GM12865 (cell line): ENCODE data around the gene MIS12.

Experiments
- DNase-seq: peaks from one replicate; pipeline ENCODE4 v3.0.0; 2010; ENCODE audit warnings: low read depth
- H3K4me3 ChIP-seq: 2 replicates; pipeline ENCODE4 v1.5.1; 2011; ENCODE audit warnings: mild to moderate bottlenecking, low read depth, low read length, control low read depth
- CTCF ChIP-seq: IDR thresholded peaks from 2 replicates; pipeline ENCODE4 v1.5.1; 2011; ENCODE audit warnings: low read length, control low read depth, low read depth, inconsistent platforms; ENCODE audit not compliant: insufficient read depth; ENCODE audit errors: missing control alignments

Gene MIS12

GRCh38 chr17:5446786-5447185 lies 39.6 kb upstream of the MIS12 start:
- no peak for DNase-seq
- no peak for TF ChIP-seq CTCF
- no peak overlapping the region for H3K4me3 ChIP-seq

- no peak overlapping the region for H3K4me3 ChIP-seq
- TF ChIP-seq CTCF, result no peak
- DNase-seq, result no peak
Observed at GRCh38 chr17:5464717-5465507, 21.5 kb upstream of the MIS12 start.

- TF ChIP-seq CTCF, result no peak
- no peak overlapping the region for H3K4me3 ChIP-seq
- no peak for DNase-seq
Observed at GRCh38 chr17:5466295-5466694, 20.1 kb upstream of the MIS12 start.

GRCh38 chr17:5467416-5467815 lies 18.9 kb upstream of the MIS12 start:
- DNase-seq, result no peak
- H3K4me3 ChIP-seq, result peak overlapping the region; percentile 99
- no peak for TF ChIP-seq CTCF

- peak overlapping the region; percentile 99 for H3K4me3 ChIP-seq
- no peak for DNase-seq
- TF ChIP-seq CTCF, result no peak
Observed at GRCh38 chr17:5468075-5468473, 18.3 kb upstream of the MIS12 start.

GRCh38 chr17:5472511-5472910 lies 13.9 kb upstream of the MIS12 start:
- DNase-seq, result no peak
- TF ChIP-seq CTCF, result no peak
- H3K4me3 ChIP-seq, result no peak overlapping the region

GRCh38 chr17:5473906-5474305 lies 12.5 kb upstream of the MIS12 start:
- DNase-seq, result no peak
- no peak overlapping the region for H3K4me3 ChIP-seq
- TF ChIP-seq CTCF, result no peak
